NCI-H460 (cell line): Measurements from ENCODE around the gene TSPEAR. TPM values are rescaled to one million over a fixed set of nuclear protein-coding genes. Genes with fewer than 3 reads are reported as not detected.

ENCODE experiments used
- DNase-seq: peaks from one replicate; pipeline ENCODE4 v3.0.0-alpha.2; 2016; ENCODE audit warnings: low read depth; ENCODE audit errors: extremely low read depth
- total RNA-seq: library from RNA; depleted of rRNA; stranded (reverse); fragments of >200 nt; shearing (Covaris generic); gene quantifications from 2 replicates; pipeline ENCODE4 v1.2.3, GENCODE V29; 2014

Gene TSPEAR
- total RNA-seq, 1 experiment from 2014 or later: 0.02 TPM

- no peak for DNase-seq
Observed at GRCh38 chr21:44499631-44500030, 211.7 kb downstream of the TSPEAR start.

GRCh38 chr21:44499211-44499560, 212.2 kb downstream of the TSPEAR start:
- no peak for DNase-seq

GRCh38 chr21:44498280-44499210, 212.8 kb downstream of the TSPEAR start:
- no peak for DNase-seq

DNA sequence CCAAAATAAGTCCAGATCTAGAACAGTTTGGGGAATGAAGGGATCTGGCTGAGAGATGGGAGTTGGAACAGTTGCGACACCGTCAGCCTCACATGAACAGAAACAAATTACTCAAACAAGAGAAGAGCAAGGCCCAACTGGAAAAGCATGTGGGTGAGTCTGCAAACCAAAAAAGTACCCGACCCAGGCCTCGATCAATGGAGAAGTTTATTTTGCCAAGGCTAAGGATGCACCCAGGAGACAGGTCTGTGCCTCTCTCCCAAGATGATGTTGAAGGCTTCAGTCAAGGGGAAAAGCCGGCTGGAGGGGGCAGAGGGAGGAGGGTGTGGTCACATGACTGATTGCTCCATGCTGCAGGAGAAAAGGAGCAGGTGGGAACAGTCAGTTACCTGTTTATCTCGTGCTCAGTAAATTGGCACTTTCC, 213.7 kb downstream of the TSPEAR start:
- no peak for DNase-seq

DNA sequence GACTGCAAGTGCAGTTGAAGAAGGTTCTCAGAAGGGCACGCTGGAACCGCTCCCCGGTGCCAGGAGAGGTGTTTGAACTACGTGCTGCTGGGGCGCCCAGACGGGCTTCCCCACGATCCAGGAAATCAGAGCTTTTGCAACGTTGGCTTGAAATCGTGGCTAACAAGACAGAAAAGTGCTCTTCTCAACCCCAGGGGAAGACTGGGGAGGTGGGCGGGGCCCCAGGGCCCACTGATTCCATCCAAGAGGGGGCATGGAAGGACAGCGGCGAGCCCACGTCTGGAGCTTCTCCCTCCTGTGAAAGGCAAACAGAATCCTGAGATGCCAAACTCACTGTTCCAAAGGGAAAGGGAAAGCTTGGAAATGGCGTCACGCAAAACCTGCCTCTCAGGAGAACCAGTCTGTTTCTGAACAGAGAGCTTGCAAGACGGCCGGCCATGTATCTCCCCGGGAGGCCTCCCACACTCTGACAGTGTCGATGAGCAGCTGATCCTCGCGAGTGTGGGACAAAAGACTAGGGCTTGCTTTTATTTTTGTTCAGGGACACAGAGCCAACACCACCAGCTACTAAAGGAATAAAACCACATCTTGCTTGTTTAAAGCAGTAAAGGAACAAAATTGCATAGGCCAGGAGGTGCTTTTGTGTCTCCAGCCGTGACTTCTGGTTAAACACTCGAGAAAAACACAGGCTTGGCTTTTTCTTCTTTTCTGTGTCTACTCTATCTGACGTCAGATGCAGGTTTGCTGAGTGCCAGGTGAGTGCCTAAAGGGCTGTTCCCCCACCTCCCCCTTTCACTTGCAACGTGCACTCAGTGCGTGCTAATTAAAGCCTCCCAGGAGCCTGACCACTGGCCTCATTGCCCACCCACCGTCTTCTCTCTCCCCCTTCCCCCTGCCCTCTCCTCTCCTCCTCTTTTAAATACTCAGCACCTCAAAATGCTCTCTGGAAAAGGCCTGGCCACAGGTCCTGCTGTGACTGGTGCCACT, 214.5 kb downstream of the TSPEAR start:
- no peak for DNase-seq

DNA sequence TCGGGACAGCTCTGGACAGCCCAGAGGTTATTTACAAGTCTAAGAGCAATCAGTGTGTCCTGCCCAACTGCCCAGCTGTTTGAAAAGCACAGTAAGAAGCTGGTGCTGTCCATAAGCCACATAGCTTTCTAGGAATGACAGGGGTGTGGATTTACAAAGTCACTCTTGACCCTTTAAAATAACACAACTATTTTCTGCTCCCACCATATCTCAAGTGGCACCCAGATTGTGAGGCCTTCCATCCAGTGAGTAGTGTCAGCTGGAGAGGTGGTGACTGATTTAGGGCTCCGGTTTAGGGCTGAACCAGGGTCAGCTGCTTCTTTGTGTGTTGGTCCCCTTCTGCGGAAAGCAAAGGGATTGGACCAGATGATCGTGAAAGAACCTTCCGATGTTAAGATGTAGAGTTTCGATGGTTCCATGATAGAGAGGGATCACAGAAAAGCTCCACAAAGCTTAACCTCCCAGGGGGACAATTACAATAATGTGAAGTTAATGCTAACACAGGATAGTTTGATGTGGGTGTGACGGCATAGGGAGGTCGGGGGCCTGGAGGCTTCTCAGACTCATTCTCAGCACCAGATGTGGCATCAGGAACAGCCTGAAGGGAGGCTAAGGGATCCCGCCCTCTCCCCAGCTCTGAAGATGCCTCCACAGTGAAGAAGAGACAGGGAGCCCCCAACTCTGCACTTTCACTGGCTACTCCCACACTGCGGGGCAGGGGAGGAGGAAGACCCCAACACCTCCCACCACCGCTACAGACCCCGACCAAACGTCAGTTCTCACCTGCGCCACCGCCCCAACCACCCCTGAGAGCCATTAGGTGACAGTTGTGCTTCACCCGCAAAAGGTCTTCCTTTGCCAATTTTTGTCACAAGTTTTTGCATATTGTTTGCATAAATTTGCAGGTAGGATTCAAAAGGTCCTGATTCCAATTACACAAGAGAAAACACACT, 215.5 kb downstream of the TSPEAR start:
- no peak for DNase-seq

- DNase-seq: no peak
Observed at GRCh38 chr21:44494956-44495355, 216.4 kb downstream of the TSPEAR start.

- no peak for DNase-seq
Observed at GRCh38 chr21:44494418-44494817, 217.0 kb downstream of the TSPEAR start.

GRCh38 chr21:44492567-44493385, 218.6 kb downstream of the TSPEAR start:
- DNase-seq: no peak

- DNase-seq: no peak
Observed at GRCh38 chr21:44490816-44491215, 220.6 kb downstream of the TSPEAR start.

DNA sequence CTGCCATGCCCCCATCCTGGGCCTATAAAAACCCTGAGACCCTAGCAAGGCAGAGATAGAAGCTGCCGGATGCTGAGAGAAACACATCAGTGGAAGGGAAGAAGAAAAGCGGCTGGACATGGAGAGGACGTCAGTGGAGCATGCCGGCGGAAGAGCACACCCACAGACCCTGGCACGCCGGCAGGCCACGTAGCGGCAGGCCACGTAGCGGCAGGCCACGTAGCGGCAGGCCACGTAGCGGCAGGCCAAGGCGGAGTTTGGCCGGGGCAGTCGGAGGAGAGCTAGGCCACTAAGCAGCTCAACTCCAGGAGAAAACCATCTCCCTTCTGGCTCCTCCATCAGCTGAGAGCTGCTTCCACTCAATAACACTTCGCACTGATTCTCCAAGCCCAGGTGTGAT, 221.0 kb downstream of the TSPEAR start:
- no peak for DNase-seq

- DNase-seq: no peak
Observed at GRCh38 chr21:44489962-44490361, 221.4 kb downstream of the TSPEAR start.

- no peak for DNase-seq
Observed at GRCh38 chr21:44487831-44488230, 223.5 kb downstream of the TSPEAR start.

- DNase-seq: no peak
Observed at GRCh38 chr21:44486302-44486701, 225.1 kb downstream of the TSPEAR start.

- DNase-seq: no peak
Observed at GRCh38 chr21:44485796-44486195, 225.6 kb downstream of the TSPEAR start.

- DNase-seq: peak; percentile 11
Observed at GRCh38 chr21:44485254-44485793, 226.0 kb downstream of the TSPEAR start.

GRCh38 chr21:44484498-44485253, 226.7 kb downstream of the TSPEAR start:
- no peak for DNase-seq
